Measurements from ENCODE around the gene CCDC198. TPM values are rescaled to one million over a fixed set of nuclear protein-coding genes. Genes with fewer than 3 reads are reported as not detected.

CCDC198 gene
- total RNA-seq, 4 donors from 2014 or later, result 1.5 TPM; not detected in 3

DNA sequence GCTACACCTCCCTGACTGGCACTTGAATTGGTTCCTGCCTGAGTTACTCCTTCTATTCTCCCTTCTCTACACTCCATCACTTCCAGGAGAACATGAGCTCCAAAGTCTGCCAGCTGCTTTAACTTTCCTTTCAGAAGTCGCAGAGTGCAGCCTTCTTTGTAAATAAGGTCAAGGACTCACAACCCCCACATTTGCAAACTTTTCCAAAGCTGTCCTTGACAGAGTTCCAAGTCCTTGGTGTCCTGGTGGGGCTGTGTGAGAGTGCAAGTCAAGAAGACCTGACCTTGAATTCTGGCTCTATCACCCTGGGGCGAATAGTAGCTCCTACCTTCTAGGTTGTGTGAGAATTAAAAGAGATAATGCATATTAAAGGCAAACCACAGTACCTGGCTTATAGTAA, 15.6 kb downstream of the CCDC198 start:
- 38 to 46% methylated on average over 2 of the region's 2 CpGs for WGBS, 2 donors
- TF ChIP-seq EP300 (IDR thresholded peaks at IDR 0.05) (no peak), POLR2A (IDR thresholded peaks at IDR 0.05) (no peak)
- TF ChIP-seq, protein P1, sequence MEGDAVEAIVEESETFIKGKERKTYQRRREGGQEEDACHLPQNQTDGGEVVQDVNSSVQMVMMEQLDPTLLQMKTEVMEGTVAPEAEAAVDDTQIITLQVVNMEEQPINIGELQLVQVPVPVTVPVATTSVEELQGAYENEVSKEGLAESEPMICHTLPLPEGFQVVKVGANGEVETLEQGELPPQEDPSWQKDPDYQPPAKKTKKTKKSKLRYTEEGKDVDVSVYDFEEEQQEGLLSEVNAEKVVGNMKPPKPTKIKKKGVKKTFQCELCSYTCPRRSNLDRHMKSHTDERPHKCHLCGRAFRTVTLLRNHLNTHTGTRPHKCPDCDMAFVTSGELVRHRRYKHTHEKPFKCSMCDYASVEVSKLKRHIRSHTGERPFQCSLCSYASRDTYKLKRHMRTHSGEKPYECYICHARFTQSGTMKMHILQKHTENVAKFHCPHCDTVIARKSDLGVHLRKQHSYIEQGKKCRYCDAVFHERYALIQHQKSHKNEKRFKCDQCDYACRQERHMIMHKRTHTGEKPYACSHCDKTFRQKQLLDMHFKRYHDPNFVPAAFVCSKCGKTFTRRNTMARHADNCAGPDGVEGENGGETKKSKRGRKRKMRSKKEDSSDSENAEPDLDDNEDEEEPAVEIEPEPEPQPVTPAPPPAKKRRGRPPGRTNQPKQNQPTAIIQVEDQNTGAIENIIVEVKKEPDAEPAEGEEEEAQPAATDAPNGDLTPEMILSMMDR (IDR thresholded peaks at IDR 0.05), result no peak
- Histone ChIP-seq H3K36me3 (no peaks in the 10 kb centered on the region), H3K27ac (no peak overlapping the region), H3K4me1 (no peaks in the 10 kb centered on the region), H3K4me3 (no peak overlapping the region), H3K27me3 (no peaks in the 10 kb centered on the region), H3K9me3 (no peaks in the 10 kb centered on the region)
- no peak for DNase-seq (ENCODE audit: low spot score in 2 of 2)

DNA sequence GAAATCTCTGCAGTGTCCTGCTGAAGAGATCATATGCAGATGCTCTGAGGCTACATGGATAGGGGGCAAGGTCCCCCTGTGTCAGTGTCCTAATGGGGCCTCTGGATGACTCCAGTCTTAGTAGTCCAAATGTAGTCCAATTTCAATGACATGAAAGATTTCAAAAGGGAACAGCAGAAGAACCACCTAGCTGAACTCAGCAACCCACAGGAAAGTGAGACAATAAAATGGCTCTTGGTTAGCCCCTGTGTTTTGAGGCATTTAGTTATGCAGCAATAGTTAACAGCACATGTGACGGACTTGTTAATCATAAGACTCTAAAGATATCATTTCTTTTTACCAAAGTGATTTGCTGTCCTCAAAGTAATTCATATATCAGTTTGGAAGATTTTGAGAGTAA, 22.7 kb downstream of the CCDC198 start:
- 94 to 96% methylated on average over 1 of the region's 1 CpG for WGBS, 2 donors
- TF ChIP-seq POLR2A (IDR thresholded peaks at IDR 0.05), result no peak
- TF ChIP-seq EP300 (IDR thresholded peaks at IDR 0.05), result no peak
- TF ChIP-seq, protein P1 (IDR thresholded peaks at IDR 0.05), result no peak

DNA sequence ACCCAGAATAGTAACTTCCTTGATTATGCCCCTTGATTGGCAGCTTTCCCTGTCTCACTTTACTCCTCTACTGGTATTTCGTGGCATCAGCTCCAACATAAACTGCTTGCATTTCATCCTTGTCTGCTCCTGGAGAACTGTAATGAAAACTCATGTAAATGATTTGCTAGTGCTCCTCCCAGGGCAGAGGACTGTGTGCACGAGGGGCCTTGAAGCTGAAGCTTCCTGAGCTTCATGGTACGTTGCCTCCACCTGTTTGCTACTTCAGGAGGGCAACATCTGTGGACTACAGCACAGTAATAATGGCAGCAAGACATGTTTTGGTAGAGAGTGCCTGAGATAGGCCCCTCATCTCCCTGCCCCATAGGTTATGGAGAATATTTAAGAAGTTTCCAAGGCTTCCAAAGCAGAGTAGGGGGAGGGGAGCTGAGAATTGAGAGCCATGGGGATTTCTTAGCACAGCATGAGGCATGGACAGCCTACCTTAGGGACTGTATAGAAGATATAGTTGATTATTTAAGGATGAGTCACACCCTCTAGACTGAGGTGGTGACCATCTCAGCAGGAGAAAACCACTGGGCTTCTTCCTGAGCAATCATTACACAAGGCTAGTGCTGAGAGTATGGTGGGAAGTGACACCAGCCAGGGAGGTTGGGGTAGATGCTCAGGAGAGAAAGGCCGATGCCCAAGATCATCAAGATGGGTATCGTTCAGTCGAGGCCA, 29.5 kb downstream of the CCDC198 start:
- H3K4me1 ChIP-seq, result no peaks in the 10 kb centered on the region
- WGBS, 2 donors, result 82 to 85% methylated on average over 6 of the region's 6 CpGs
- no peak overlapping the region for H3K4me3 ChIP-seq
- H3K36me3 ChIP-seq, result no peaks in the 10 kb centered on the region
- no peak for DNase-seq (ENCODE audit: low spot score in 2 of 2)
- no peaks in the 10 kb centered on the region for H3K27me3 ChIP-seq
- H3K9me3 ChIP-seq, result no peaks in the 10 kb centered on the region
- TF ChIP-seq POLR2A (IDR thresholded peaks at IDR 0.05), result no peak
- no peak overlapping the region for H3K27ac ChIP-seq

More for the DNA sequence above, 22.7 kb downstream of the CCDC198 start:
- H3K9me3 ChIP-seq, result no peaks in the 10 kb centered on the region
- H3K4me1 ChIP-seq, result no peaks in the 10 kb centered on the region
- no peak overlapping the region for H3K4me3 ChIP-seq
- no peak overlapping the region for H3K27ac ChIP-seq
- no peaks in the 10 kb centered on the region for H3K36me3 ChIP-seq
- no peaks in the 10 kb centered on the region for H3K27me3 ChIP-seq
- DNase-seq (ENCODE audit: low spot score in 2 of 2), result no peak

DNA sequence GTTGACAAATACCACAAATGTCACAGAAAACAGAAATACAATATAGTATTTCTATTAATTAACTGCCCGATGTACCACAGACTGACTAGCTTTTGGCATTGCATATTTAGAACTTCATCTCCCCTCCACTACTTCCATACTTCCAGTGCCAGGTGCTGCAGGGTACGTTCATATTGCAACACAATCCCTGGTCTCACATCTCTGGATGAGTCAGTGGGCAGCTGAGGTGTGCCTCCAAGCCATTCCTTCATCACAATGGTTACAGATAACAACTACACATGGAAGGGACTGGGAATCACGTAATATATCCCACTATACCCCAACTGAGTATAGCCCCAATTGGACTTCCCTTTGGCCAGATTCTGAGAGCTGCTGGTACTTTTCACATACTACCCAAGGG, 31.1 kb downstream of the CCDC198 start:
- no peak for DNase-seq (ENCODE audit: low spot score in 2 of 2)
- H3K27me3 ChIP-seq, result no peaks in the 10 kb centered on the region
- H3K9me3 ChIP-seq, result no peaks in the 10 kb centered on the region
- no peaks in the 10 kb centered on the region for H3K4me1 ChIP-seq
- no peak overlapping the region for H3K4me3 ChIP-seq
- no peaks in the 10 kb centered on the region for H3K36me3 ChIP-seq
- TF ChIP-seq EP300 (IDR thresholded peaks at IDR 0.05) (no peak), POLR2A (IDR thresholded peaks at IDR 0.05) (no peak)
- TF ChIP-seq, protein P1 (IDR thresholded peaks at IDR 0.05), result no peak
- H3K27ac ChIP-seq, result no peak overlapping the region
- WGBS, 2 donors, result 91 to 94% methylated on average over 3 of the region's 3 CpGs

DNA sequence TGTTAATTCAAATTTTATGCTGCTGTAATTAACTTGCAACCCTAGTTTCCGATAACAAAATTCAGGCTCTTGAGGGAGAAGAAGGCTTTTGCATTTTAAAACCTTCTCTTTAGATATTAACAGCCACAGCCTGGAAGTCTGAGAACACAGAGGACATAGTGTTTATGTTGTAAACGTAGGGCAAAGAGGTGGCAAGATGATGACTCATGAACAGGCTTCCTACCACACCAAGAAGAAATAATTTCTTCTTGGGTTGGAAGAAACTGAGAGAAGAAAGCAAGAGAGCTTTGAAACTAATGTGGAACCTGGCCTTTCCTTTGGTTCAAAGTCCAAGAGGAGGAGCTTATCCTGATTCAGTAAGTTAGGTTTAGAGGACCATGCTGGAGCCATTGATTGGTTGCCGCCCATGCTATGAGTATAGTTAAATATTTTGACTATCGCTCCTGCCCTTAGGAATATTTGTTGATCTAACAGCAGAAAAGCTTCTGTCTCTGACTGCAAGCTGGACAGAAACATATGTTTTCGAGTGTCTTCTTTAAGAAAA, 31.8 kb downstream of the CCDC198 start:
- DNase-seq (ENCODE audit: low spot score in 2 of 2), result no peak
- H3K27me3 ChIP-seq, result no peaks in the 10 kb centered on the region
- 77 to 78% methylated on average over 5 of the region's 5 CpGs for WGBS, 2 donors
- TF ChIP-seq POLR2A (IDR thresholded peaks at IDR 0.05), result no peak
- TF ChIP-seq, protein P1 (IDR thresholded peaks at IDR 0.05), result no peak
- no peak for TF ChIP-seq EP300 (IDR thresholded peaks at IDR 0.05)
- no peak overlapping the region for H3K27ac ChIP-seq
- no peak overlapping the region for H3K4me3 ChIP-seq
- peaks cover 0 to 1% (median 0%) of the 10 kb centered on the region in 4 donors for H3K9me3 ChIP-seq
- no peaks in the 10 kb centered on the region for H3K4me1 ChIP-seq
- no peaks in the 10 kb centered on the region for H3K36me3 ChIP-seq
